Iris pigment epithelial cell (primary cell): ENCODE data around the gene ST3GAL5.
"Not testable (repeated sequence)": the region's sequence is repeated elsewhere in the genome, so short reads cannot be mapped to it uniquely, and the experiment has no call there.

Experiments used
- DNase-seq: peaks from one replicate; pipeline ENCODE4 v3.0.0-alpha.2; 2011; ENCODE audit warnings: low read depth

ST3GAL5 gene

DNA sequence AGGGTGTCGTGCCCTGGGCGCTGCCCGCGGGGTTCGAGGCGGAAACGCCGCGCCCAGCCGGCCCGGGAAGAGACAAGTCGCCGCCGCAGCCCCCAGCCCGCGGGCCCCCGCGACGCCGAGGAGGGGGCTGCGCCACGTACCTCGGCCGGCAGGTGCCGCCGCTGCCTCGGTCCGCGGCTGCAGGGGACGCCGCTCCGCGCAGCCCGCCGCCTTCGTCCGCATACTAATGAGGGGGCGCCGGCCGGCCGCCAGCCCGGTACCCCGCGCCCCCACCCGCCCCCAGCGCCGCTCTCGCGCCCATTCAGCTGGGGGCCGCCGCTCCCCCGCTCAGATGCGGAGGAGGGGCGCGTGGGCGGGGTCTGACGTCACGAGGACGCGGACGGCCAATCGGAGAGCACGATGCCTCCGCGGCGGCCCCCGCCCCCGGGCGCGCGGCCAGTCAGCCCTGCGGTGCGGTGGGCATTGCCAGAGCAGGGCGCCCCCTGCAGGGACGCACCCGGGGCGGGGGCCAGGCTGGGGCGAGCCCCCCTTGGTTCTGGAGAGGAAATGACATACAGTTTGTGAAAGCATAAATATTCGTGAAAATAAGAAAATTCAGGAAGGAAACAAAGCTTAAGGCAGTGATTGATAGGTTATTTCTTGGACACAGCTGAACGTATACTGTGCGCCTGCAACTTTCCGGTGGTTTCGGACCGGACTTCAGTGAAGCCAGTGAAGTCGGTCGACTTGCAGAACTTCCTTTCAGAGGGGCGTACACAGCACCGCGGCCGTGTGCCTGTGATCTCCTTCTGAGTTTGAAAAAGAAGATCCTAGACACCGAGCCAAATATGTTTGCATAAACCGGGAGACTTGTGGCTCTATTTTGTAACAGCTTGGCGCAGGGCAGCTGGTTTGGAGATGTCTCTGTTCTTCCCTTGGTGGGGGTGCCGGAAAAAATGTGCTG lies at the start of gene ST3GAL5:
Gene ST3GAL5, minus strand, starts transcription at position 307 of the 943 bp plus-strand sequence. Its CDS starts 85 bp downstream, at position 222.
- peak; percentile 86 for DNase-seq

DNA sequence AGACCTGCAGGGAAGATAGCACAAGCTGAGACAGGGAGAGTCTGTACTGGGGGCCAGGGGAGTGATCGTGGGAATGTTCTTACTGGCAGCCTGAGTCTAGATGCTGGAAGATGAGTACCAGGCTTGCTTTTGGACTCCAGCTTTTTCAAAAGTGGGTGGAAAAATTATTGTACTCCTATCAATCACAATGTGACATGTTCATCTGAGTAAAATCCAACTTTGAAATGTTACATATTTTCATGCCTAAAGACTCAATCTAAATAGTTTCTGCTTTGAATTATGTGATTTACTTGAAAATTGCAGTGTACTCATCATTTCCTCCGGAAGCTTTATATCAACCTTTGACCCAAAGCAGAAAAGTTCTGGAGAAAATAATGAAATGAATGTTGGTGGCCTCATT lies 49.7 kb upstream of the ST3GAL5 start:
- DNase-seq = no peak

DNA sequence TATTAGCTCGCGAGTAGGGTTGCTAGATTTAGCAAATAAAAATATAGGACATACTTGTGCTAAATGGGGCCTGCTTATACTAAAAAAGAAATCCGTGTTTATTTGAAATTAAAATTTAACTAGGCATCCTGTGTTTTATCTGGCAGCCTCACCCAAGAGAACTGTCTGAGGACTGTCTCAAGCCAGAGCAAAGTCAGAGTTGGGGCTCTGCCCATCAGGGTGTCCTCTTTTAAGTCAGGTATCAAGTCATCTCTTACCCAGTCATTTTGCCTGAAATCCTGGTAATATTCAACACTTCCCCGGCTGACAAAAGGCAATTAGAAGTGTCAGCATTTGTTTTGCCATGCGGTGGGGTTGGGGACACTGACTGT lies 48.3 kb upstream of the ST3GAL5 start:
- DNase-seq = no peak

DNA sequence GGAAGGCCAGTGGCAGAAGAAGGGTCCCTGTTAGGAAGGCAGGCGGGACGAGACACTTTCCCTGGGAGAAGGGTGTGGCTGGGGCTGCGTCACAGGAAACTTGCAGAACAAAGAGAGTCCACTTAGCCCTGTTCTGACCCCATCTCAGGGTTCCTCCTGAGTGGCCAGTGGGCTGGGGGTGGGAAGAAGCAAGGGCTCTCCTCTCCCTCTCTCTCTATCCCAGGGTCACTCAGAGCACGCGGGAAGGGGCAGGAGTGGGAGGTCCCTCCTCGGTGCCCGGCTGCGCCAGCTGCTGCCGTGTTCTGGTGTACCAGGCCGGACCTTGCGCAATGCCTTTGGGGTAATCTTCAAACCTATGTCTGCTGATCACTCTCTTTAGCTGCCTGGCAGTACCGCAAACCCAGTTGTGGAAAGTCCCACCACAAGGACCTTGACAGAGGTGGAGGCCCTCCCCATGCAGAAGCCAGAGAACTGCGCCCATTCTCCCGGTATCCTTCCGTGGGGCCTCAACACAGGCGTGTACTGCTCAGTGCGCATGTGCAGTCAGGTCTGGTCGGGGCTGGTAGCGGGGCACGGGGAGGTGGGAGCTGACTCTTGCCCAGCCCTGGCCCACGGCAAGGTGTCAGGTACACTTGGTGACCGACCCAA lies 47.8 kb upstream of the ST3GAL5 start:
- DNase-seq = peak; percentile 28

DNA sequence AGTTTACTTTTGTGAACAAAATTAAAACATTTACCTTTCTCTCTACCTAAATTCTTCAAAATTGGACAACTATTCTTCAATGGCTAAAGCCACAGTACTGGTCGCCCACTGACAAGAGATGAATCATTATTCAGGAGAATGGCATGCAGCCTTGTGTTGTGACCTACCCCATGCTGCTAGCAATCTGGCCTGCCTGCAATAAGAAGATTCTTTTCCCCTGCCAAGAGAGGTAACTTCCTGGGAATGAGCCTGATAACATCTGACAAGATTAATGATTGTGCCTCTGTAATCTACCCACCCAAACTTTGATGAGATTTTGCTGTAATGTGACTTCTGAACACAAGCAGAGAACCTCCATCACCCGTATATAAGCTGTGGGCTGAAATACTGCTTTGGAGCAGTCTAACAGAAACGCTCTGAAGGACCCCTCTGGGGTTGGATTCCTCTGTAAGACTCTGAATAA lies 47.0 kb upstream of the ST3GAL5 start:
- peak; percentile 88 for DNase-seq

DNA sequence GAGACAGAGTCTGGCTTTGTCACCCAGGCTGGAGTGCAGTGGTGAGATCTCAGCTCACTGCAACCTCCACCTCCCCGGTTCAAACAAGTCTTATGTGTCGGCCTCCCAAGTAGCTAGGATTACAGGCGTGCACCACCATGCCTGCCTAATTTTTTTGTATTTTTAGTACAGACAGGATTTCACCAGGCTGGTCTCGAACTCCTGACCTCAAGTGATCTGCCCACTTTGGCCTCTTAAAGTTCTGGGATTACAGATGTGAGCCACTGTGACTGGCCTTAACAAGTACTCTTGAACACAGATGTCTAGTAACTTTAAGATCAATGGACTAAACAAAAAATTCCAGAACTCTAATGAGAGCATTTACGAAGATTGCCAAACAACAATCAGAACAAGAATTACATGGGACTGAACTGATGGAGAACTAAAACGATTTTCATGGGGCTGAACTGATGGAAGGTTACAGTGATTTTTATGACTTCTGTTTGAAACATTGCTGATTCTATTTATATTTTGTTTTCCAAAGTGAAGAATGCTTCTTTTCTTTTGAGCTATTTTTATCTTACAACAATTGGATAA lies 46.5 kb upstream of the ST3GAL5 start:
- no peak for DNase-seq

DNA sequence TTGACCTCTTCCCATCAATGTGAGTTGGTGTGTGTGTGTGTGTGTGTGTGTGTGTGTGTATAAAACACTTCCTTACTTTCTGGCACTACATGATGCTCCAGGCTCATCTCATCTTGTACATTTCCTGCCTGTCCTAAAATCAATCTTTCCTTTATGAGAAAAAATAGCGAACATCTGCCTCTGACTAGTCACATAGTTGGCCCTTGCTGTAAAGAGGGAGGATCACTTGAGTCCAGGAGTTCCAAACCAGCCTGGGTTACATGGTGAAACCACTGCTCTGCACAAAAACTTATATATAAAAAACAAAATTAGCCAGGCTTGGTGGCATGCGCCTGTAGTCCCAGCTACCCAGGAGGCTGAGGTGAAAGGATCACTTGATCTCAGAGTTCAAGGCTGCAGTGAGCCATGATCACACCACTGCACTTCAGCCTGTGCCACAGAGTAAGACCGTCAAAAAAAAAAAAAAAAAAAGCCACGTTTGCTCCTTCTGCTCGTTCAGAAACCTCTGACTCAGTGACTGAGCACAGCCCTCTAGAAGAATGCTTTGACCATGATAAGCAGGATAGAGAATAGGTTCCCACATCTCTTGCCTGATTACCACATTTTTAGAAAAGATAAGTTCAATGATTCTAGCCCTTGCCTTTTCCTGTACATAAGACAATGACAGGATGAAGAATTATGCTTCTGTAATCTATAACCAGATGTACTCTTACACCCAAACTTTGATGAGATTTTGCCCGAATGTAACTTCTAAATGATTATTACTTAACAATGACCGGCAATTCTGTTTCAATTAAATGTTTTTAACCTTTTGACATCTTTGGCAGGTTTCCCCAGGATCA lies 45.2 kb upstream of the ST3GAL5 start:
- peak; percentile 96 for DNase-seq

DNA sequence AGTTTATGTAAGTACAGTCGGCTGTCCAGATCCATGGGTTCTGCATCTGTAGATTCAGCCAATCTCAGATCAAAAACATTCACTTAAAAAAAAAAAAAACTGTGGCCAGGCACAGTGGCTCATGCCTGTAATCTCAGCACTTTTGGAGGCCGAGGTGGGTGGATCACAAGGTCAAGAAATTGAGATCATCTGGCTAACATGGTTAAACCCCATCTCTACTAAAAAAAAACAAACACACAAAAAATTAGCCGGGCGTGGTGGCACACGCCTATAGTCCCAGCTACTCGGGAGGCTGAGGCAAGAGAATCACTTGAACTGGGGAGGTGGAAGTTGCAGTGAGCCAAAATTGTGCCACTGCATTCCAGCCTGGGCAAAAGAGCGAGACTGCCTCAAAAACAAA lies 42.4 kb upstream of the ST3GAL5 start:
- not testable (repeated sequence) for DNase-seq

DNA sequence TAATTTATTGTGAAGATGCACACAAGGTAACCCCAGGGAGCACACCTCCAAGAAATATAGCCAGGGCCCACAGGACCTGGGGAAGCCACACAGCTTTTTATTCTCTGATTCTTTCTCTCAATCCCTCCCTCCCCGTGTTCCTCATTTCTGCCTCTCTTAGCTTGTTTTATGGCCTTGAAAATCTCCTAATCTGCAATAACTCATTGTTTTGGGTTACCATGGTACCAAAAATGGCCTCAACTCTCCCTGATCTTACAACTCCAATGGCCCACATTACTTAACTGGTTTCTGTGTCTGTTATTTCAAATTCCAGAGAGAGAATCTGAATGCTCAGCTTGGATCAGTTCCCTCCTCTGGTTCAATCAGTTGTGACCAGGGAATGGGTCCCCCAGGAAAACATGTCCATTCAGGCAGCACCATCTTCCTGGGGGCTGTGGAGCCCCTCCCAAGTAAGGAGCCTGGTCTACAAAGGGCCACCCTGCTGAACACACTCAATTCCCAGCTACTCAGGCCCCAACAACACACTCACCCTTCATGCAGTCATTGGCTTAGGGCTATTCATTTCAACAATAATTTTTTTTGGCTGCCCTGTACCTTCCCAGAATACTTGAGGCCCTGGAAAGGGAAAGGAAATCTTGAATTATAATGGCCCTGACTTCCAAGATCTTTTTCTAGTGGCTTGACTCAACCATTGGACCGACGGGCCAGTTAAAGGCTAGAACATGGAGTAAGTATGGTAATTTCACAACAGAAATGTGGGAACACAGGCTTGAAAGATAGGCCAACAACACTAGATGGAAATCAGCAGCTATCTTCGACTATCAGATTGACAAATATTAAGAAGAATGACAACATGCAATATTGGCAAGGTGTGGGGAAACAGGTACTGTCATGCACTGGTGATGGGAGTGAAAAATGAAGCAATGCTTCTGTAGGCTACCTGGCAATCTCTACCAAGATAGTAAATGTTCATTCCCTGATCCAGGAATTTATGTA lies 41.6 kb upstream of the ST3GAL5 start:
- no peak for DNase-seq

DNA sequence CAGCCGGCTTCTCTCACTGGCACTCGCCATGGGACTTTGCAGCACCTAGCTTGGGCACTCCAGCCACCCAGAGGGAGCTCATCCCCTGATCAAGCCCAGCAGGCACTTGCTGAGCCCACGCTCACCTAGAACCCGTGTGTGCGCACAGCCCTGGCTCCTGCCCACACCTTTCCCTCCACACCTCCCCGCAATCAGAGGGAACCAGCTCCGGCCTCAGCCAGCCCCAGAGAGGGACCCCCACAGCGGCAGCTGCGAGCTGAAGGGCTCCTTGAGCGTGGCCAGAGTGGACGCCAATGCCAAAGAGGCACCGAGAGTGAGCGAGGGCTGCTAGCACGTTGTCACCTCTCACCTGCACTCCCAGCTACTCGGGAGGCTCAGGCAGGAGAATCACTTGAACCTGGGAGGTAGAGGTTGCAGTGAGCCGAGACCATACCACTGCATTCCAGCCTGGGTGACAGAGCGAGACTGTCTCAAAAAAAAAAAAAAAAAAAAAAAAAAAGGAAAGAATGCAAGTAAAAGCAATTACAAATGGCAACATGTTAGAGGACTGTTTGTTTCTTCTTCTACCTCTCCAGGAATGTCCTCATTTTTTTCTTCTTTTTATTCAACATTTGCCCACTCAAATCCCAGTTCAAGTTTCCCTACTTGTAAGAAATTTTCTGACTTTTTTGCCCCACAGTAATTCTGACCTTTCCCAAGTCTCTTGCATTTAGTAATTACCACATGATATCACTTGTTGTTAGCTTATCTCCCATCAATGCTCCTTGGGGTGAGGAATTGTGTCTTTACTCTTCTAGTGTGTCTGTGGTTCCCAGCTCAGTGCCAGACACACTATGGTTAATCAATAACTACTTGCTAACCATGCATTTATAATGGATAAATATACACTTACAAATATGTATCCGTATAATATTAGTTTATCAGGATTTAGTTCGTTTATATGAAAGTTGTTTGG lies 40.6 kb upstream of the ST3GAL5 start:
- no peak for DNase-seq

DNA sequence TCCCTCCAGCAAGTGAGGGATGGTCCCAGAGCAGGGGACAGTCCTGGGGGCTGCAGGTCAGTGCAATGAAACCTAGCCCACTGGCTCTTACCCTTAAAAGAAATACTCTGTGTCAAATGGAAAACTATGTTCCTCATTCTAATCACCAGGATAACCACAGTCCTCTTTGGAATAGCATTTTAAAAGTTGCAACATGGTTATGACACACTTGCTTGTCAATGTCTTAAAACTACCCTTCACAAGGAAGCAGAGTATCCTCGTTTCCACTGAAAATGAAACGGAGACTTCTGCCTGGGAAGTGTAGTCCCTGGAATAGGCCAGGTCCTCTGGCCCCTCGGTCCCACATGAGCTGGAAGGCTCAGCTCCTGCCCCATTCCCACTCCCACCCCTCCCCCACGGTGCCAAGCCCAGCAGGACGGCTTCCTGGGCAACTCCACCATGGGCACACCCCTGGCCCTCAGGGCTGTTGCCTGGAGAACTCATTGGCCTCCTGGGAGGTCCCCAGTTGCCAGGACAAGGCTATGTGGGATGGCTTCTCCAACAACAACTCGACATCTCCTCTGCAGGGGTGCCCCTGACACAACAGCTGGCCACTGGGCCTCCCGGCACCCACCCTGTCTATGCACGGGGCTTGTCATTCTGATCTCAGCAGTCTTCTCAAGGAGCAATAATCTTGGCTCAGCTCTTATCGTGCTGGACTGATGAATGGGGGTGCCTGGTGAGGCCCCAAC lies 38.3 kb upstream of the ST3GAL5 start:
- peak; percentile 46 for DNase-seq

DNA sequence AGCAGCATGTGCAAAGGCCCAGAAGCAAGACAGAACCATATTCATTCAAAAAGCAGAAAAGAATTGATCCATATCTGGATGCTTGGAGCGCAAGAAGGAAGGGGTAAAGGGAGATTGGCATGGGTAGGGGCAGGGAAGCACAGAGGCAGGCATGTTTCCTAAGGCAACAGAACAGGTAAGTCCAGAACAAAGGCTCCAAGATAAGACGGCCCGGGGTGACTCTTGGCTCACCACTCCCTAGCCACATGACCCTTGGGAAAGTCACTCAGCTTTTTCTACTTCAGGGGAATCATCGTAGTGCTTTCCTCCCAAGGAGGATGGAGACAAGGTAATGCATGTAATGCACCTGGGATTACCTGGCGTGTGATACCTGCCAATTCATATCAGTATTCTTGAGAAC lies 37.7 kb upstream of the ST3GAL5 start:
- DNase-seq = no peak

DNA sequence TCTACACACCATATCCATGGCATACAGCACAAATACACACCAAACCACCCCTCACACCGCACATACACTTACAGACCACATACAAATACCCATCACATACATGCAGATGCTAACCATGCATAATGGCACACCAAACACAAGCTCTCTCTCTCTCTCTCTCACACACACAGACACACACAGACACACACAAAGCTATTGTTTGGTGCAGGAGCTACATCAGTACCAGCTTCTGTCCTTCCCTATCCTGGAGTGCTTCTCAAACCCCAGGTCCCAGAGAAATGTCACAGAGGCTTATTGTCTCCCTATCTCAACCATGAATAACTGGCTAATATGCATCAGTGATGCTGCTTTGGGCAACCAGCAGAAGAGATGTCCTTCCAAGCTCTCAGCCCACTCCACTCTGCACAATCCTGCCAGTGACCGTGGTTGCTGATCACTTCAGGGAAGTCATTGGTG lies 36.5 kb upstream of the ST3GAL5 start:
- no peak for DNase-seq

DNA sequence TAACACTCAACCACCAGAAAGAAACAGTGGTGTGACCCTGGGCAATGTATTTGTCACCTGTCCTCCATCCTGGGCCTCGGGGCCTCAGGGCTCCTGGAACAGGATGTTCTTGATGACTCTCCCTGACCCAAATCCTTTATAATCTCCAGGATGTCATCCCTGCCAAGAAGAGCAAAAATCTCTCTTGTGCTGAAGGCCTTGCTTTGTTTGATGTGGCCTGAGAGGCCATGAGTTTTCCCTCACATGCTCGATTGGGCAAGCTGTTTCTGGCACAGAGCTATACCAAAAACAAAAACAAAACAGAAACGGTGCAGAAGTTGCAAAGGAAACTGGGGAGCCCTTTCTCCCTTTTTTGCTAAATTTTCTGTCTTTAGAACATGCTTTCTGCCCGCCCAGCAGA lies 35.7 kb upstream of the ST3GAL5 start:
- peak; percentile 96 for DNase-seq

DNA sequence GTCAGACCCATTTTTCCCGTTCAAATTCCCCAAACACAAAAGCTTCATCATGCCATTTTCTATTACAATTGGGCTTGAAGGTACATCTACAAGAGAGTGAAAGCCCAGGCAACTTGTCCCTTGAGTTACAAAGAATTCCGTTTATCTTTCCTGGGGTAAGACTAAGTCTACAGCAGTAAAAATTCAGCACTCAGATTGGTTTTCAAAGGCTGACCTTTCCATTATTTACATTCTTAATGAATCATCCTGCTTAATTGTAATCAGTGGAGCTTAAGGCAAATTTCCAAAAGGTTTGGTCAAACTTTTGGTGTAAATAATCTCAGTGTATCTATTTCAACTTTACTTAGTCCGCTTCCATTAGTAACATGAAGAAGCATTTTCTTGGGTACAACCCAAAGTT lies 33.4 kb upstream of the ST3GAL5 start:
- DNase-seq = no peak

DNA sequence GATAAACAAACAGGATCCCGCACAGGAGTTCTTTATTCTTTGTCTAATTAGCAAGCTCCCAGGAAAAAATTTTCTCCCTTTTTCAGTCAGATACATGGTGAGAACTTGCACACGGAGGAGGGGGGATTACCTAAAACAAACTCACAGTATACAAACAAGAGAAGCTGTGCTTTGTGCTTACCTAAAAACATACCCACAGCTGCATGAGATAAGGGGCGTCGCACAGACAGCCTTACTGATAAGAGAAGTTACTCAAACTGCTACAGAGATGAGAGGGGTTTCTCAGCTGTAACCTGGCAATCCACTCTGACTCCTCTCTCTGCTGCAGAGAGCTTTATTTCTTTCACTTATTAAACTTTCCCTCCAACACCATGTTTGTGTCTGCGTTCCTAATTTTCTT lies 32.9 kb upstream of the ST3GAL5 start:
- DNase-seq = no peak

DNA sequence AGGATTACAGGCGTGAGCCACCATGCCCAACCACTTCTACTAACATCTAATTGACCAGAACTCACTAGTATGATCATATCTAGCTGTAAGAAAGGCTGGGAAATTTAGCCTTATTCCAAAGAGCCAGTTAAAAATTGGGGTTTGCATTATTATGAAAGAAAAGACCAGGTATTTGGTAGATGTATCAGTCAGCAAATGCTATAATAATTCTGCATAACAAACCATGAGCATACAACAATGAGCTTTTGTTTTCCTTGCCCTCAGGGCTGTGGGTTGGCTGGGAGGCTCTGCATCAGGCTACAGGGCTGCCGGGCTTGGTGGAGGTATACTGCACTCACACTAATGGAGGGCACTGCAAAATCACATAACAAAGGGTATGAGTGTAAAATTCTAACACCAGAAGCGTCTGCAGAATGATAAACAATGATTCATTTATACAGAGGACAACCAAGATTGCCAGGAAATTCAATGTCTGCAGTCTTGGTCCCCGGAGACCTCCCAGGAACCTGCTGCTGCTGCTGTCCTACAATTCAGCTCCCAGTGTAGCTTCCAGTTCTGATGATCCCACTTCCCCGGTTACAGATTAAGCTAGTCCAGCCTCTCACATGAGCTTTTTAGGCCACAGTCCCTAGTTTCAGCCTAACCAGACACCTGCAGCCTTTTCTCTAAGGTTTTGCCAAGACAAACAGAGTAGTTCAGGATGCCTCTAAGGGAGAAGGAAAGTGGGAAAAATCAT lies 32.2 kb upstream of the ST3GAL5 start:
- peak; percentile 61 for DNase-seq
